K562 (cell line): ENCODE measurements around the gene ENDOD1. TPM values are rescaled to one million over a fixed set of nuclear protein-coding genes. Genes with fewer than 3 reads are reported as not detected.

ENCODE experiments used
- ATAC-seq: fragments of 200-7000 bp; cut with Tn5 transposase; 3 replicates; pipeline ENCODE4 v1.9.1; 2020; ENCODE audit warnings: moderate library complexity
- BruUV-seq: library from RNA; stranded (reverse); fragments of 400-500 nt; replicated peaks from 2 replicates; lab custom pipeline; 2021; lab: Mats Ljungman, UMichigan
- CTCF ChIA-PET: fragments of 300-600 bp; formaldehyde crosslinking; extraction: SDS; loops from one replicate; lab custom pipeline; 2021; ENCODE audit warnings: low intra/inter-chr PET ratio; lab: Yijun Ruan, JAX
- POLR2A ChIA-PET: fragments of 300-600, 350-650 bp; sonication (Branson Sonifier 250); formaldehyde crosslinking; extraction: SDS; loops from one replicate; lab custom pipeline; 2021; ENCODE audit warnings: antibody characterized with exemption, inconsistent platforms; lab: Yijun Ruan, JAX
- DNase-seq, 4 experiments: peaks; one replicate each; pipeline versions ENCODE4 v3.0.0 to v3.0.0-alpha.2; 2011 to 2018; ENCODE audit warnings: low spot score in 3 of 4, mixed read lengths in 3 of 4; ENCODE audit errors: extremely low read depth in 1 of 4
- FAIRE-seq: peaks from 2 replicates; lab custom pipeline; 2011; peaks lifted over from hg19 to GRCh38; lab: Jason Lieb, UNC
- H2AFZ ChIP-seq: 2 replicates; pipeline ENCODE4 v1.6.0; 2011; ENCODE audit warnings: low read depth, low read length, control low read depth, inconsistent platforms
- H3K27ac ChIP-seq: fragments of 200-600 bp; 3 replicates; pipeline ENCODE4 v1.8.0; 2011; ENCODE audit warnings: low read depth, mild to moderate bottlenecking, control low read depth, inconsistent platforms, low read length, moderate library complexity, mixed read lengths; ENCODE audit errors: extremely low read depth
- H3K27me3 ChIP-seq, 2 experiments: fragments of 300-600 bp in 1 of 2; 2 replicates in 1 of 2; 3 replicates in 1 of 2; pipeline versions ENCODE4 v1.6.0 to v1.8.0; 2011; ENCODE audit warnings: inconsistent platforms in 2 of 2, low read length in 2 of 2, mild to moderate bottlenecking in 1 of 2, mixed read lengths in 1 of 2, moderate library complexity in 1 of 2; ENCODE audit not compliant: control insufficient read depth in 2 of 2, insufficient read depth in 2 of 2
- H3K36me3 ChIP-seq: fragments of 300-600 bp; 3 replicates; pipeline ENCODE4 v1.8.0; 2011; ENCODE audit warnings: mild to moderate bottlenecking, low read length, inconsistent platforms; ENCODE audit not compliant: control insufficient read depth, insufficient read depth
- H3K4me1 ChIP-seq, 2 experiments: fragments of 200-600 bp in 1 of 2; replicated peaks in 1 of 2; 2 replicates in 1 of 2; 3 replicates in 1 of 2; pipeline versions ENCODE4 v1.5.1 to v1.8.0; 2011; ENCODE audit warnings: inconsistent platforms in 2 of 2, low read length in 2 of 2, mild to moderate bottlenecking in 1 of 2, mixed read lengths in 1 of 2, moderate library complexity in 1 of 2; ENCODE audit not compliant: control insufficient read depth in 2 of 2, insufficient read depth in 2 of 2
- H3K4me2 ChIP-seq: 2 replicates; pipeline ENCODE4 v1.6.1; 2011; ENCODE audit warnings: low read length, control low read depth, inconsistent platforms, mixed read lengths; ENCODE audit not compliant: insufficient read depth
- H3K4me3 ChIP-seq: fragments of 200-600 bp; sonication (generic), shearing (Covaris generic); 2 replicates; pipeline ENCODE4 v1.5.1; 2016; ENCODE audit warnings: control low read depth, inconsistent platforms
- H3K79me2 ChIP-seq: fragments of 200-600 bp; 3 replicates; pipeline ENCODE4 v1.8.0; 2011; ENCODE audit warnings: low read length, inconsistent platforms; ENCODE audit not compliant: control insufficient read depth, insufficient read depth
- H3K9ac ChIP-seq, 2 experiments: 2 replicates each; pipeline versions ENCODE4 v1.6.0 to v1.6.1; 2011; ENCODE audit warnings: low read depth in 2 of 2, low read length in 2 of 2, control low read depth in 1 of 2, inconsistent platforms in 1 of 2, mild to moderate bottlenecking in 1 of 2, mixed read lengths in 1 of 2; ENCODE audit not compliant: insufficient read depth in 1 of 2
- H3K9me1 ChIP-seq: one replicate; pipeline ENCODE4 v1.6.0; 2011; ENCODE audit warnings: inconsistent platforms, mild to moderate bottlenecking, low read length, moderate library complexity; ENCODE audit not compliant: control insufficient read depth, insufficient read depth
- H3K9me3 ChIP-seq: replicated peaks from 2 replicates; pipeline ENCODE4 v1.5.1; 2011; ENCODE audit warnings: low read depth, low read length, inconsistent platforms; ENCODE audit not compliant: control insufficient read depth, insufficient read depth
- H4K20me1 ChIP-seq: replicated peaks from 2 replicates; pipeline ENCODE4 v1.6.1; 2011; ENCODE audit warnings: low read length, inconsistent platforms, mixed read lengths; ENCODE audit not compliant: control insufficient read depth, insufficient read depth
- ARID1B ChIP-seq: fragments of 450-650 bp; IDR thresholded peaks from 2 replicates; pipeline ENCODE4 v1.6.1; 2016; ENCODE audit warnings: antibody characterized with exemption, mild to moderate bottlenecking, inconsistent platforms
- ARID3A ChIP-seq: IDR thresholded peaks from 2 replicates; pipeline ENCODE4 v1.6.1; 2012; ENCODE audit warnings: low read depth, low read length, improper control_type of control experiment, borderline replicate concordance
- HSF4 ChIP-seq: fragments of 250-450 bp; sonication (Bioruptor Pico); IDR thresholded peaks from 2 replicates; pipeline ENCODE4 v2.1.2; 2022; ENCODE audit warnings: mild to moderate bottlenecking, moderate library complexity, borderline replicate concordance
- MEIS2 ChIP-seq: fragments of 450-650 bp; IDR thresholded peaks from 2 replicates; pipeline ENCODE4 v1.6.1; 2014; ENCODE audit warnings: mild to moderate bottlenecking; ENCODE audit not compliant: partially characterized antibody
- PBX2 ChIP-seq, 2 experiments: IDR thresholded peaks in 1 of 2; conservative IDR thresholded peaks in 1 of 2; 2 replicates each; pipeline ENCODE4 v1.6.1; 2016; ENCODE audit warnings: low read depth in 2 of 2, mild to moderate bottlenecking in 1 of 2, missing compliant biosample characterization in 1 of 2, missing genetic modification characterization in 1 of 2, moderate library complexity in 1 of 2
- RFX5 ChIP-seq: IDR thresholded peaks from 2 replicates; pipeline ENCODE4 v1.6.1; 2011; ENCODE audit warnings: low read depth, mild to moderate bottlenecking, improper control_type of control experiment, low read length
- SOX6 ChIP-seq: fragments of 450-650 bp; IDR thresholded peaks from 2 replicates; pipeline ENCODE4 v1.6.1; 2014; ENCODE audit warnings: mild to moderate bottlenecking
- TFAP4 ChIP-seq: sonication (generic); formaldehyde crosslinking; IDR thresholded peaks from 2 replicates; pipeline ENCODE4 v1.8.0; 2022; ENCODE audit warnings: missing genetic modification reagents, mild to moderate bottlenecking, moderate library complexity, borderline replicate concordance
- ZNF398 ChIP-seq: fragments of 250-450 bp; sonication (Bioruptor Pico); IDR thresholded peaks from 2 replicates; pipeline ENCODE4 v1.8.0; 2021; ENCODE audit warnings: moderate library complexity, mild to moderate bottlenecking, inconsistent platforms
- WGBS: fragments of 100-300 bp; shearing (Covaris generic); methylation state at CpG from one replicate; pipeline ENCODE4 v1.1.6; 2016; ENCODE audit warnings: low coverage, mixed read lengths; ENCODE audit not compliant: insufficient coverage; ENCODE audit errors: missing lambda C conversion rate; 5-methylcytosine and 5-hydroxymethylcytosine counted together
- in situ Hi-C: fragments of 300-500 bp; cut with MboI; formaldehyde crosslinking; loops from 4 replicates; pipeline ENCODE4 v1.15.0; 2018; ENCODE audit warnings: inconsistent platforms, mixed read lengths
- intact Hi-C: fragments of 100-400 bp; cut with micrococcal nuclease; formaldehyde crosslinking; loops from 2 replicates; pipeline ENCODE4 v1.14.2; 2022
- polyA plus RNA-seq, 8 experiments: library from polyadenylated mRNA; depleted of rRNA in 4 of 8; stranded (reverse) in 5 of 8; unstranded in 3 of 8; fragments of >200 nt; fragmentation: Nextera tagmentation in 2 of 8; fragmentation: Illumina TruSeq in 1 of 8; extraction: Ambion mirVana in 2 of 8; extraction: Trizol in 1 of 8; gene quantifications; 2 replicates each; pipeline versions ENCODE4 v1.2.1 to v1.2.3, GENCODE V29; 2011 to 2014; ENCODE audit warnings: inconsistent platforms in 1 of 8, missing spikeins in 1 of 8
- total RNA-seq, 7 experiments: library from RNA; depleted of rRNA in 6 of 7; stranded (reverse); fragments of >200 nt in 6 of 7; fragmentation: Illumina TruSeq in 2 of 7; extraction: Trizol in 2 of 7; gene quantifications; 2 replicates each; pipeline versions ENCODE4 v1.2.1 to v1.2.3, GENCODE V29; 2011 to 2021; ENCODE audit warnings: low replicate concordance in 1 of 7

ENDOD1 gene
- total and polyA plus RNA-seq, 9 of the 15 experiments (the other 6 are each of a cell fraction or from before 2014, with no cell fraction given): 4.2 to 11.8 (median 9.3) TPM

- ChIA-PET CTCF (no interaction called here), POLR2A (interaction anchor here (0.9 kb wide), 1 partner anchor 13 kb away, joined by 4 read pairs; no protein-coding TSS in a partner anchor)
- ATAC-seq: peak; percentile 34; the same call in 1 of the 3 replicates
Measured at GRCh38 chr11:95121698-95122097, 32.1 kb downstream of the ENDOD1 start.

More at GRCh38 chr11:95121698-95122097, 32.1 kb downstream of the ENDOD1 start:
- Histone ChIP-seq H3K9me1 (no peaks in the 10 kb centered on the region), H3K27ac (no peak overlapping the region), H3K9me3 (no peaks in the 10 kb centered on the region; the same call in 1 of the 2 replicates), H3K36me3 (no peaks in the 10 kb centered on the region), H3K4me3 (no peak overlapping the region), H3K4me2 (no peak overlapping the region), H2AFZ (no peak overlapping the region), H3K27me3 (no peaks in the 10 kb centered on the region), H4K20me1 (no peaks in the 10 kb centered on the region), H3K4me1 (peaks cover 6 to 7% of the 10 kb centered on the region in 2 experiments; a peak in 1 of 5 replicates), H3K9ac (no peak overlapping the region), H3K79me2 (peaks cover 3% of the 10 kb centered on the region; the same call in 1 of the 3 replicates)
- no TSS peak for BruUV-seq
- intact Hi-C loops (no loop called here), in situ Hi-C loops (no loop called here)
- DNase-seq: no peak
- no peak for TF ChIP-seq RFX5
- 0 out of 2 replicates have a peak, but pooled peaks have one; percentile 20 for TF ChIP-seq ARID1B
- peak; percentile 17; the same call in 1 of the 2 replicates for TF ChIP-seq SOX6
- TF ChIP-seq ARID3A: peak; percentile 23; the same call in 1 of the 2 replicates
- TF ChIP-seq ZNF398: no peak
- peak; percentile 22; the same call in 1 of the 2 replicates for TF ChIP-seq TFAP4 (CRISPR knock-in tag)
- peak; percentile 49 for TF ChIP-seq MEIS2
- TF ChIP-seq PBX2 (CRISPR knock-in tag; IDR thresholded peaks at IDR 0.05; ENCODE audit: low read depth): no peak
- peak; percentile 77 for TF ChIP-seq PBX2 (tag; conservative IDR thresholded peaks at IDR 0.05; ENCODE audit: low read depth)
- TF ChIP-seq HSF4 (CRISPR knock-in tag): no peak
- WGBS: 56% methylated on average over 1 of the region's 1 CpG
- no peak for FAIRE-seq
